Stimulated activated effector memory CD8-positive, alpha-beta T cell treated with anti-CD3 and anti-CD28 coated beads, Interleukin-12 subunit alpha, Interleukin-12 subunit beta, amount 100 ng/mL, for 72 hours (primary cell): ENCODE data around the gene PSMD1.
A peak's percentile ranks its signal among the peaks of the same experiment; 100 is the strongest.

ENCODE experiments used
- ATAC-seq: fragments of 150-1000 bp; cut with Tn5 transposase; 2 replicates; pipeline ENCODE4 v1.10.0; 2021
- DNase-seq, 2 donors: peaks; one replicate each; pipeline ENCODE4 v3.0.0; 2021 to 2022; ENCODE audit warnings: low spot score in 2 of 2
- H3K27ac Mint-ChIP-seq: one replicate; pipeline ENCODE4 v1.8.0; 2022; ENCODE audit warnings: mild to moderate bottlenecking, mixed read lengths
- H3K36me3 Mint-ChIP-seq: one replicate; pipeline ENCODE4 v1.8.0; 2022; ENCODE audit warnings: mild to moderate bottlenecking, mixed read lengths
- H3K4me1 Mint-ChIP-seq: one replicate; pipeline ENCODE4 v1.8.0; 2022; ENCODE audit warnings: mixed read lengths
- H3K4me3 Mint-ChIP-seq: one replicate; pipeline ENCODE4 v1.8.0; 2022; ENCODE audit warnings: mild to moderate bottlenecking, mixed read lengths
- H3K9me3 Mint-ChIP-seq: one replicate; pipeline ENCODE4 v1.8.0; 2022; ENCODE audit warnings: mixed read lengths

The PSMD1 gene

GRCh38 chr2:231028889-231029288, 27.8 kb upstream of the PSMD1 start:
- H3K36me3 Mint-ChIP-seq, result no peaks in the 10 kb centered on the region
- DNase-seq (no peak), ATAC-seq (no peak)
- H3K4me1 Mint-ChIP-seq, result no peaks in the 10 kb centered on the region
- H3K4me3 Mint-ChIP-seq, result no peak overlapping the region
- no peaks in the 10 kb centered on the region for H3K9me3 Mint-ChIP-seq
- no peak overlapping the region for H3K27ac Mint-ChIP-seq

GRCh38 chr2:231029563-231029962, 27.1 kb upstream of the PSMD1 start:
- DNase-seq (no peak), ATAC-seq (no peak)
- Mint-ChIP-seq H3K9me3 (no peaks in the 10 kb centered on the region), H3K27ac (no peak overlapping the region), H3K36me3 (no peaks in the 10 kb centered on the region), H3K4me3 (no peak overlapping the region), H3K4me1 (no peaks in the 10 kb centered on the region)

DNA sequence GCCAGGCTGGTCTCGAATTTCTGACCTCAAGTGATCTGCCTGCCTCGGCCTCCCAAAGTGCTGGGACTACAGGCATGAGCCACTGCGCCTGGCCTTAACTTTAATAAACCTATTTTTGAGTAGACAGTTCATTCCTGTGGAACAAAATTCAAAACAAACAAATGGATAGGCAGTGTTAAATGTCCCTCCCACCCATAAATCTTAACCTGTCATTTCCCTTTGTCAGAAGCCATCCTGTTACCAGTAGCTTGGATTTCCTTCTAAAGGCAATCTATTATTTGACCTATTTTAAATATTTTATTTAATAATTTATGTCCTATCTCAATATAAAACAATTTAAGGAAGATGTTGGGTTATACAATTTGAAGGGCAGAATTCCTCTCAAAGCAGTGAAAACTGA, 25.9 kb upstream of the PSMD1 start:
- no peak overlapping the region for H3K4me3 Mint-ChIP-seq
- H3K27ac Mint-ChIP-seq, result no peak overlapping the region
- H3K36me3 Mint-ChIP-seq, result no peaks in the 10 kb centered on the region
- DNase-seq (no peak), ATAC-seq (no peak)
- H3K4me1 Mint-ChIP-seq, result no peaks in the 10 kb centered on the region
- no peaks in the 10 kb centered on the region for H3K9me3 Mint-ChIP-seq

DNA sequence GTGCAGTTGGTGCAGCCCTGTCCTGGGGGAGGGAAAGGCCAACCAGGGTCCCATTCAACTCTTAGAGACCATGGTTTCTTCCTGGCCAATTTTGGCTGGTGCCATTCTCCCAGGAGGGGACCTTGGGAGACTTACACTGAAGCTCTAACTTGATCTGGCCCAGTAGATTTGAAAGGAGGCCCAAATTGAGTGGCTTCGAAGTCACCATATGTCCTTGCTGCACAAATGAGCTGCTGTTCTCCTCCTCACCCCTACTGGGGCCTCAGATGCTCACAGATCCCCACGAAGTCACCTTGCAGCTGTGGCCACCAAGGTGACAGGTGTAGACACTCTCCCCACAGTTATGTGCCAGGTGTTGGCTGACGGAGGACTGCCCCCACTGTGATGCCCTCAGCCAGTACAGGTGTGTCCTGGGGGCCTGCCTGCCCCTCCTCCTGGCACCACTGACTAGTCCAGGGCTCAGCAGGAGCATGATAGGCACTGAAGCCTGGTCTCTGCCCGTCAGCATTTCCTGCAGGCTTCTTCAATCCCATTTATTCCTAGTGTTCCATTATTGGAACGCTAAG, 24.0 kb upstream of the PSMD1 start:
- H3K4me3 Mint-ChIP-seq, result no peak overlapping the region
- no peaks in the 10 kb centered on the region for H3K4me1 Mint-ChIP-seq
- H3K27ac Mint-ChIP-seq, result no peak overlapping the region
- no peaks in the 10 kb centered on the region for H3K36me3 Mint-ChIP-seq
- no peak for DNase-seq
- ATAC-seq, result no peak
- H3K9me3 Mint-ChIP-seq, result no peaks in the 10 kb centered on the region

DNA sequence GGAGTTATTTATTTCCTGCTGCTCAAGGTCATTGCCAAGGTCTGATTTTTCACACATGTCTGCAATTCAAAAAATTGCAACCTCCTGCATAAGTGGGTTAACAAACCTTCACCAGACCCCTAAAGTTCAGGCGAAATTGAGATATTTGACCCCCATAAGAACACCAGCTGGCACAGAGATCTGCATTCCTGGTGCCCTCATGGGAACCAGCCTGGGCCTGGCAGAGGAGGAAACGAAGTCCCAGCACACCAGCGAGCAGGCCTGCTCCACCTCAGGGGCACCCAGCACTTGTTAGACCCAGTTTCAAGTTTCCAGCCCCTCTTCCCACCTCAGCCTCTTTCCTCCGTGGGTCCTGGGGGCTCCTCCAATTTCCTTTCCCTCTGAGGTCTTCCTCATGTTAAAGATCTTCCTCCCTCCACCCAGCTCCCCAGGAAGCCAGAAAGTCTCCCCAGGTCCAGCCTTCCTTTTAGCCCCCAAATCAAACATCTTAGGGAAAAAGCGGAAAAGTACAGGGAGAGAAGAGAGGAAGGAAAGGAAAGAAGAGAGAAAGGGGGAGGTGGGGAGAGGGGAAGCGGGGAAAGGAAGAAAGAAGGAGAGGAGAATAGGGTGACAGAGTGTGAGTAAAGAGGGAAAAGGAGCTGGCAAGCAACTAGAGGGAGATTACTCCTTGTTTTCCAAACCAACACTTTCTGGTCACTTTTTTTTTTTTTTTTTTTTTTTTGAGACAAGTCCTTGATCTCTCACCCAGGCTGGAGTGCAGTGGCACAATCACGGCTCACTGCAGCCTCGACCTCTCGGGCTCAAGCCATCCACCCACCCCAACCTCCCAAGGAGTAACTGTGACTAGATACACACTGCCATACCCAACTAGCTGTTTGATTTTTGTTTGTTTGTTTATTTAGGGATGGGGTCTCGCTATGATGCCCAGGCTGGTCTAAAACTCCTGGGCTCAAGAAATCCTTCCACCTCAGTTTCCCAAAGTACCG, 23.2 kb upstream of the PSMD1 start:
- no peak for DNase-seq
- H3K27ac Mint-ChIP-seq, result no peak overlapping the region
- no peak overlapping the region for H3K4me3 Mint-ChIP-seq
- no peak for ATAC-seq
- no peaks in the 10 kb centered on the region for H3K9me3 Mint-ChIP-seq
- peaks cover 5% of the 10 kb centered on the region for H3K4me1 Mint-ChIP-seq
- H3K36me3 Mint-ChIP-seq, result no peaks in the 10 kb centered on the region

- no peaks in the 10 kb centered on the region for H3K36me3 Mint-ChIP-seq
- H3K4me3 Mint-ChIP-seq, result no peak overlapping the region
- H3K4me1 Mint-ChIP-seq, result peaks cover 9% of the 10 kb centered on the region
- ATAC-seq (no peak), DNase-seq (no peak)
- H3K27ac Mint-ChIP-seq, result no peak overlapping the region
- H3K9me3 Mint-ChIP-seq, result no peaks in the 10 kb centered on the region
Observed at GRCh38 chr2:231034291-231034882, 22.3 kb upstream of the PSMD1 start.

- H3K27ac Mint-ChIP-seq, result no peak overlapping the region
- ATAC-seq (no peak), DNase-seq (no peak)
- no peaks in the 10 kb centered on the region for H3K9me3 Mint-ChIP-seq
- H3K4me3 Mint-ChIP-seq, result no peak overlapping the region
- peaks cover 9% of the 10 kb centered on the region for H3K4me1 Mint-ChIP-seq
- no peaks in the 10 kb centered on the region for H3K36me3 Mint-ChIP-seq
Observed at GRCh38 chr2:231036131-231036530, 20.5 kb upstream of the PSMD1 start.

- Mint-ChIP-seq H3K9me3 (no peaks in the 10 kb centered on the region), H3K27ac (no peak overlapping the region), H3K4me1 (peaks cover 9% of the 10 kb centered on the region), H3K4me3 (no peak overlapping the region), H3K36me3 (no peaks in the 10 kb centered on the region)
- DNase-seq (no peak), ATAC-seq (no peak)
Observed at GRCh38 chr2:231036578-231037106, 20.0 kb upstream of the PSMD1 start.

DNA sequence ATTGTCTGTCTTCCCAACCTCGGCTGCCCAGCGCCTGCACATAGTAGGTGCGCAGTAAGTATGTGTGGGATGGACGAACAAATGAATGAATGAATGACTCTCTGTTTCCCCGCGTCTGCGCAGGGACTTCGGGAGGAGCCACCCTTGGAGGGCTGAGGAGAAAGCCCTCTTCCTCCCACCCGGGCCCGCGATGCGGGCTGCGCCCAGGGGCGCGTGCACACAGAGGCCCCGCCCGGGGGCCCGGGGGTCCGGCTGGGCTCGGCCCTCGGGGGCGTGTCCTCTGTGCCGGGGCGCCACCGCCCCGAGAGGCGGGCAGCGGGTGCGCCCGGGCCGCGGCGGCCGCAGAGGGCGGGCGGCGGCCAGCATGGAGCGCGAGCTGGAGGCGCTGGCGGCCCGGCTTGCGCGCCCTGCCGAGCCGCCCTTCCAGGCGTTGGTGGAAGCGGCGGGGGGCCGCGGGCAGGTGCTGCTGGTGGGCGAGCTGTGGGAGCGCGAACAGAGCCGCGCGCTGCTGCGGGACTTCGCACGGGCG, 19.4 kb upstream of the PSMD1 start, which contains the start of gene C2orf72:
TSS of gene C2orf72 (plus strand) at position 322 of the 529 bp plus-strand sequence. CDS start at position 365, 43 bp downstream.
- H3K9me3 Mint-ChIP-seq, result no peaks in the 10 kb centered on the region
- peak within 1 kb of the TSS; percentile 57 for H3K4me3 Mint-ChIP-seq
- peak; percentile 54 for ATAC-seq
- no peak within 1 kb of the TSS for H3K27ac Mint-ChIP-seq
- peaks cover 9% of the 10 kb centered on the region for H3K4me1 Mint-ChIP-seq
- H3K36me3 Mint-ChIP-seq, result no peaks in the 10 kb centered on the region
- no peak for DNase-seq

DNA sequence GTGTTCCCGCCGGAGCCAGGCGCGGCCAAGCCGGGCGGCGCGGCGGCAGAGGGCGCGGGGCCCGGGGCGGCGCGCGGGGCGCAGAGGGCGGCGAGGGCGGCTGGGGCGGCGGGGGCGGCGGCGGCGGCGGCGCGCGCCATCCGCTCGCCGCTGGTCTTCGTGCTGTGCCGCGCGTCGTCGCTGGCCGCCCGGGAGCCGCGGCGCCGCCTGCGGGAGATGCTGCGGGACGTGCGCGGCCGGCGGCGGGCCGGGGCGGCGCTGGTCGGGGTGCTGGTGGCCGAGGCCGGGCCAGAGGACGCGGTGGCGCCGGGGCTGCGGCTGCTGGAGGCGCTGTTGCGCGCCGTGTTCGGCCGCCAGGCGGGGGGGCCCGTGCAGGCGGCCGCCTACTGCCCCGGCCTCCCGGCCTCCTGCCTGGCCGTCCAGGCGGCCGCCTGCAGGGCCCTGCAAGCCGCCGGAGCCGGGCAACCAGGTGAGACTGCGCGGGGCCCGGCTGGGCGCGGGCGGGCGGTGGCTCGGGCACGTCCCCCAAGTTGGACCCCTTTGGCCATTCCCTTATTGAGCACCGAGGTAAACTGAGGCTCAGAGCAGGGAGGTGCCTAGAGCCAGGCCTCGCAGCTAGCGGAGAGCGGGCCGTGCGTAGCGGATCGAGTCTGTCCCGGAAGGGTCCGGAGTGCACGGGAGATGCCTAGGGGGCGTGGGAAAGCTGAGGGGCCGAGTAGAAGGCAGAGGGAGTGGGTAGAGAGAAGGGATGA, 18.8 kb upstream of the PSMD1 start:
- H3K4me3 Mint-ChIP-seq, result peak overlapping the region; percentile 57
- DNase-seq (no peak), ATAC-seq (peak; percentile 46)
- H3K4me1 Mint-ChIP-seq, result peaks cover 9% of the 10 kb centered on the region
- H3K9me3 Mint-ChIP-seq, result no peaks in the 10 kb centered on the region
- no peak overlapping the region for H3K27ac Mint-ChIP-seq
- no peaks in the 10 kb centered on the region for H3K36me3 Mint-ChIP-seq

DNA sequence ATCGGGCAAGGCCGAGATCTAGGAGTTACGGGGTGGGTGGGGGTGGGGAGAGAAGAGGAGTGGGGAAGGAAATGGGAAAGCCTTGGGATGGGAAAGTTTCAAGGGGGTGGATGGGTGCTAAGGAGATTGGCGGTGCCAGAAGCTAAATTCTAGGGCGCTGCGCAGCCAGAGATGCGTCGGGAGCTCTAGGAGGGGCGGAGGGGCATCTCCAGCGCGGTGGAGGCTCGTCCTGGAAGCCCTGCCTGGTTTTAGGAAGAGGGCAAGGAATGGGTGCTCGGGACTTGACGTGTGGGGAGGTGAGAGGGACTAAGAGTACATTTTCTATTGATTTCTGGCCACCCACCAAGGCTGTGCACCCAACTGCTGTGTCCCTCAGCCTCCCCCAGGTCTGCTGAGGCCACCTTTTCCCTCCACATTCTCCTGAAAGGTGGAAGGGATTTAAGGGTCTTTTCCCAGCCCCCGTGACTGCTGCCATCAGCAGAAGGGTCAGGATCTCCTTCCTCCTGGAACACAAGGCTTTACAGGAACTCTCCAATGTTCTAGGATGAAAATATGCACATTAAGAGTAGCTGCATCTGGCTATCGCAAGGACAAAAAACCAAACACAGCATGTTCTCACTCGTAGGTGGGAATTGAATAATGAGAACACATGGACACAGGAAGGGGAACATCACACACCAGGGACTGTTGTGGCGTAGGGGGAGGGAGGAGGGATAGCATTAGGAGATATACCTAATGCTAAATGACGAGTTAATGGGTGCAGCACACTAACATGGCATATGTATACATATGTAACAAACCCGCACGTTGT, 18.0 kb upstream of the PSMD1 start:
- DNase-seq, result no peak
- H3K4me1 Mint-ChIP-seq, result peaks cover 9% of the 10 kb centered on the region
- no peaks in the 10 kb centered on the region for H3K9me3 Mint-ChIP-seq
- H3K27ac Mint-ChIP-seq, result no peak overlapping the region
- peak overlapping the region; percentile 57 for H3K4me3 Mint-ChIP-seq
- H3K36me3 Mint-ChIP-seq, result no peaks in the 10 kb centered on the region
- no peak for ATAC-seq

- Mint-ChIP-seq H3K4me3 (no peak overlapping the region), H3K4me1 (peaks cover 9% of the 10 kb centered on the region), H3K36me3 (no peaks in the 10 kb centered on the region), H3K9me3 (no peaks in the 10 kb centered on the region), H3K27ac (no peak overlapping the region)
- DNase-seq (no peak), ATAC-seq (no peak)
Observed at GRCh38 chr2:231039294-231039664, 17.4 kb upstream of the PSMD1 start.

GRCh38 chr2:231039821-231040364, 16.8 kb upstream of the PSMD1 start:
- Mint-ChIP-seq H3K27ac (no peak overlapping the region), H3K36me3 (no peaks in the 10 kb centered on the region), H3K9me3 (no peaks in the 10 kb centered on the region), H3K4me3 (no peak overlapping the region), H3K4me1 (peaks cover 9% of the 10 kb centered on the region)
- ATAC-seq (no peak), DNase-seq (no peak)
